Fibroblast of lung (primary cell): ENCODE results near the gene NFAT5.

ENCODE experiments used
- EZH2 ChIP-seq: IDR thresholded peaks from 2 replicates; pipeline ENCODE4 v1.5.1; 2012; ENCODE audit warnings: low read length, control low read depth, mild to moderate bottlenecking; ENCODE audit errors: missing control alignments
- TF ChIP-seq, protein P1 (sequence below), 2 donors: IDR thresholded peaks in 1 of 2; conservative IDR thresholded peaks in 1 of 2; 1 replicate in 1 of 2; 2 replicates in 1 of 2; pipeline ENCODE4 v1.5.1; 2011 to 2012; ENCODE audit warnings: low read length in 2 of 2, control low read depth in 1 of 2, inconsistent platforms in 1 of 2, low read depth in 1 of 2, mild to moderate bottlenecking in 1 of 2

DNA sequence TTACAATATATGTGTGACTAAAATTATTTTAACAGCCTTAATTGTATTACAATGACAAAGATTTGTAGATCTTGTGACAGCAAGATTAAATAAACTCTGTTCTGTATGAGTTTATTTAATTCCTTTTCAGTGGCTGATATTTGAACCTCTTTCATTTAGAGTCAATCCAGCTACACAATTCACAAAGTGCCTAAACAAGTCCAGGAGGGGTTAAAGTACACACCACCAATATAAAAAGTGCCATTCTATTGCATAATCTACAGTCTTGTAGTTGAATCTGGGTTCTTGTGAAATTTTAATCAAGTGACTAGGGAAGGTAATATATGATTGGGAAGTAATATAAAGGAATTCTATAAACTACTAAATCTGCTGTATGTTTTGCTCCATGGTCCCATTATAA lies 3.9 kb upstream of the NFAT5 start:
- TF ChIP-seq, protein P1, sequence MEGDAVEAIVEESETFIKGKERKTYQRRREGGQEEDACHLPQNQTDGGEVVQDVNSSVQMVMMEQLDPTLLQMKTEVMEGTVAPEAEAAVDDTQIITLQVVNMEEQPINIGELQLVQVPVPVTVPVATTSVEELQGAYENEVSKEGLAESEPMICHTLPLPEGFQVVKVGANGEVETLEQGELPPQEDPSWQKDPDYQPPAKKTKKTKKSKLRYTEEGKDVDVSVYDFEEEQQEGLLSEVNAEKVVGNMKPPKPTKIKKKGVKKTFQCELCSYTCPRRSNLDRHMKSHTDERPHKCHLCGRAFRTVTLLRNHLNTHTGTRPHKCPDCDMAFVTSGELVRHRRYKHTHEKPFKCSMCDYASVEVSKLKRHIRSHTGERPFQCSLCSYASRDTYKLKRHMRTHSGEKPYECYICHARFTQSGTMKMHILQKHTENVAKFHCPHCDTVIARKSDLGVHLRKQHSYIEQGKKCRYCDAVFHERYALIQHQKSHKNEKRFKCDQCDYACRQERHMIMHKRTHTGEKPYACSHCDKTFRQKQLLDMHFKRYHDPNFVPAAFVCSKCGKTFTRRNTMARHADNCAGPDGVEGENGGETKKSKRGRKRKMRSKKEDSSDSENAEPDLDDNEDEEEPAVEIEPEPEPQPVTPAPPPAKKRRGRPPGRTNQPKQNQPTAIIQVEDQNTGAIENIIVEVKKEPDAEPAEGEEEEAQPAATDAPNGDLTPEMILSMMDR (conservative IDR thresholded peaks at IDR 0.05 in 1 of 2, IDR thresholded peaks at IDR 0.05 in 1 of 2; ENCODE audit: low read depth in 1 of 2, low read length in 2 of 2) = no peak
- no peak for TF ChIP-seq EZH2
